DND-41 (cell line): ENCODE data around the gene EPAS1.

Source experiments
- CTCF ChIP-seq: IDR thresholded peaks from 2 replicates; pipeline ENCODE4 v1.5.1; 2012; ENCODE audit warnings: borderline replicate concordance, low read length, moderate library complexity, mild to moderate bottlenecking; ENCODE audit not compliant: poor library complexity, severe bottlenecking; ENCODE audit errors: extremely low read depth
- EZH2 ChIP-seq: IDR thresholded peaks from 3 replicates; pipeline ENCODE4 v1.6.1; 2012; ENCODE audit warnings: borderline replicate concordance, low read depth, mild to moderate bottlenecking, moderate library complexity, low read length, inconsistent platforms; ENCODE audit not compliant: severe bottlenecking

GRCh38 chr2:46388881-46389280, 91.7 kb downstream of the EPAS1 start:
- TF ChIP-seq EZH2 (no peak), CTCF (no peak)
